ENCODE results near the gene KRT8.

The KRT8 gene

GRCh38 chr12:52925717-52926595, 21.1 kb upstream of the KRT8 start:
- DNase-seq = no peak

GRCh38 chr12:52924764-52925716, 20.2 kb upstream of the KRT8 start:
- no peak for DNase-seq

- DNase-seq = no peak
Measured at GRCh38 chr12:52921488-52922165, 16.8 kb upstream of the KRT8 start.

- DNase-seq = no peak
Measured at GRCh38 chr12:52920937-52921336, 16.1 kb upstream of the KRT8 start.

- DNase-seq = no peak
Measured at GRCh38 chr12:52918784-52919183, 13.9 kb upstream of the KRT8 start.

GRCh38 chr12:52918351-52918750, 13.5 kb upstream of the KRT8 start:
- no peak for DNase-seq

- DNase-seq = no peak
Measured at GRCh38 chr12:52917800-52918199, 12.9 kb upstream of the KRT8 start.

- no peak for DNase-seq
Measured at GRCh38 chr12:52916216-52916615, 11.3 kb upstream of the KRT8 start.

- DNase-seq = no peak
Measured at GRCh38 chr12:52915637-52916036, 10.8 kb upstream of the KRT8 start.

GRCh38 chr12:52914576-52915121, 9.8 kb upstream of the KRT8 start:
- no peak for DNase-seq

GRCh38 chr12:52913431-52913821, 8.6 kb upstream of the KRT8 start:
- no peak for DNase-seq

GRCh38 chr12:52912711-52913430, 8.0 kb upstream of the KRT8 start:
- no peak for DNase-seq

- no peak for DNase-seq
Measured at GRCh38 chr12:52910248-52910883, 5.5 kb upstream of the KRT8 start.

GRCh38 chr12:52909796-52910195, 4.9 kb upstream of the KRT8 start:
- DNase-seq = no peak

GRCh38 chr12:52909331-52909730, 4.5 kb upstream of the KRT8 start:
- no peak for DNase-seq

GRCh38 chr12:52907092-52907810, 2.4 kb upstream of the KRT8 start:
- DNase-seq = no peak

- no peak for DNase-seq
Measured at GRCh38 chr12:52906191-52906601, 1.3 kb upstream of the KRT8 start.

GRCh38 chr12:52903855-52904508, 894 bp downstream of the KRT8 start:
- no peak for DNase-seq

- DNase-seq = no peak
Measured at GRCh38 chr12:52903285-52903854, 1.5 kb downstream of the KRT8 start.
